Hematopoietic multipotent progenitor cell (in vitro differentiated cells): ENCODE data around the gene ASGR1. TPM values are rescaled to one million over a fixed set of nuclear protein-coding genes. Genes with fewer than 3 reads are reported as not detected.
A peak's percentile ranks its signal among the peaks of the same experiment; 100 is the strongest.

Source experiments
- DNase-seq, 3 donors: peaks; one replicate each; pipeline ENCODE4 v3.0.0-alpha.2; 2011 to 2015; ENCODE audit warnings: low read depth in 2 of 3, low spot score in 2 of 3
- total RNA-seq: library from RNA; depleted of rRNA; stranded (reverse); fragments of >200 nt; gene quantifications from one replicate; pipeline ENCODE4 v1.2.3, GENCODE V29; 2012

ASGR1 gene
- total RNA-seq, 1 donor, result 7.3 TPM

- peak in 1 of 3 donors; percentile 75 for DNase-seq
These were observed 38.2 kb upstream of the ASGR1 start for GRCh38 chr17:7217113-7217987.

- DNase-seq, result no peak
These were observed 37.3 kb upstream of the ASGR1 start for GRCh38 chr17:7216242-7217112.

GRCh38 chr17:7215652-7216180 is 36.5 kb upstream of the ASGR1 start:
- no peak for DNase-seq

- no peak for DNase-seq
These were observed 36.0 kb upstream of the ASGR1 start for GRCh38 chr17:7215136-7215638.

- peak; percentile 95 to 99 (median 99) for DNase-seq
These were observed 35.3 kb upstream of the ASGR1 start for GRCh38 chr17:7214300-7215135.

- peak; percentile 83 to 96 (median 94) for DNase-seq
These were observed 34.7 kb upstream of the ASGR1 start for GRCh38 chr17:7213895-7214299.

GRCh38 chr17:7211491-7212273 is 32.5 kb upstream of the ASGR1 start:
- no peak for DNase-seq

- no peak for DNase-seq
These were observed 29.7 kb upstream of the ASGR1 start for GRCh38 chr17:7208754-7209460.

- DNase-seq, result no peak
These were observed 28.9 kb upstream of the ASGR1 start for GRCh38 chr17:7208027-7208571.

- DNase-seq, result no peak
These were observed 28.2 kb upstream of the ASGR1 start for GRCh38 chr17:7207120-7208001.

- no peak for DNase-seq
These were observed 26.4 kb upstream of the ASGR1 start for GRCh38 chr17:7205561-7205960.

- DNase-seq, result peak; percentile 95 to 97 (median 96)
These were observed 25.8 kb upstream of the ASGR1 start for GRCh38 chr17:7204828-7205461.

- no peak for DNase-seq
These were observed 25.2 kb upstream of the ASGR1 start for GRCh38 chr17:7204336-7204735.

- DNase-seq, result no peak
These were observed 24.2 kb upstream of the ASGR1 start for GRCh38 chr17:7203391-7203790.

GRCh38 chr17:7196651-7197401 is 17.7 kb upstream of the ASGR1 start:
- no peak for DNase-seq

GRCh38 chr17:7195971-7196370 is 16.8 kb upstream of the ASGR1 start:
- no peak for DNase-seq
